ENCODE measurements around the gene ARPC4. TPM values are rescaled to one million over a fixed set of nuclear protein-coding genes. Genes with fewer than 3 reads are reported as not detected.

The ARPC4 gene
- total and polyA plus RNA-seq, 4 experiments from 2014 or later = 164 to 287 (median 201) TPM

DNA sequence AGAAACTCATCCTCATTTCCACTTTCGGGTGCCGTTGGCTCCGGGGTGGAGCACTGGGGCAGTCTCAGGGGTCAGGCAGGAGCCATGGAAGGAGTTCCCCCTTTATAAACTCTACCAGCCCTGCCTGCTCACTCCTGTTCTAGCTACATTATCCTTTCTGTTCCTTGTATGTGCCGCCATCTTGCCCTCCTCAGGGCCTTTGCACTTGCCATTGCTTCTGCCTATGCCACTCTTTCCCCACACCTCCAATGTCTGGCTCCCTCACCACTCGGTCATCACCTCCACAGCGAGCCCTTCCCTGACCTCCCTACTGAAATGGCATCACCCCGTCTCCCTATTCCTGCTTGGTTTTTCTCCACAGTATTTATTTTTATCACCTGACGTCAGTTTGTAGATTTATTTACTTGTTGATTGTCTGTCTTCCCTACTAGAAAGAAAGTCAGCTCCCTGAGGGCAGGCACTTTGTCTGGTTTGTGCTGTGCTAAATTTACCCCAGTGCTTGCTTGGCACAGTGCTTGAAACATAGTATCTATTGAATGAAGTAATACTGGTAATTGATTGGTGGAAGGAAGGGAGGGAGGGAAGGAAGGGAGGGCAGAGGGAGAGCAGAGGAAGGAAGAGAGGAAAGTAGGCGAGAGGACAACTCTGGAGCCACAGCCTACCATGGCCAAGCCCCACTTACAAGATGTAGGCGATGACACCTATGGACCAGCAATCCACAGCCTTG, 31.9 kb upstream of the ARPC4 start:
- Histone ChIP-seq H3K36me3 (ENCODE audit: insufficient read depth, low read length) (peaks cover 18% of the 10 kb centered on the region), H3K4me1 (ENCODE audit: insufficient read depth, low read length) (peaks cover 1% of the 10 kb centered on the region), H3K27ac (ENCODE audit: low read depth, low read length) (no peak overlapping the region), H3K27me3 (ENCODE audit: insufficient read depth, low read length) (no peaks in the 10 kb centered on the region), H3K9me3 (ENCODE audit: control insufficient read depth in 1 of 2, low read length in 2 of 2) (no peaks in the 10 kb centered on the region), H3K4me3 (ENCODE audit: low read length in 2 of 2) (no peak overlapping the region)
- H3K9me3 Mint-ChIP-seq = no peaks in the 10 kb centered on the region
- peaks cover 29 to 31% of the 10 kb centered on the region in 2 donors for H3K36me3 Mint-ChIP-seq
- H3K27ac Mint-ChIP-seq = peak overlapping the region in 2 of 7 donors; percentile 12 to 17
- intact Hi-C loops (cut with micrococcal nuclease) = no loop called here
- CTCF ChIA-PET (ENCODE audit: partially characterized antibody) = no interaction called here
- H3K4me3 Mint-ChIP-seq = no peak overlapping the region
- H3K4me1 Mint-ChIP-seq = peaks cover 0 to 7% (median 1%) of the 10 kb centered on the region in 4 donors
- H3K27me3 Mint-ChIP-seq = no peaks in the 10 kb centered on the region
- POLR2A ChIA-PET (ENCODE audit: partially characterized antibody) = no interaction called here
- no peak for DNase-seq

DNA sequence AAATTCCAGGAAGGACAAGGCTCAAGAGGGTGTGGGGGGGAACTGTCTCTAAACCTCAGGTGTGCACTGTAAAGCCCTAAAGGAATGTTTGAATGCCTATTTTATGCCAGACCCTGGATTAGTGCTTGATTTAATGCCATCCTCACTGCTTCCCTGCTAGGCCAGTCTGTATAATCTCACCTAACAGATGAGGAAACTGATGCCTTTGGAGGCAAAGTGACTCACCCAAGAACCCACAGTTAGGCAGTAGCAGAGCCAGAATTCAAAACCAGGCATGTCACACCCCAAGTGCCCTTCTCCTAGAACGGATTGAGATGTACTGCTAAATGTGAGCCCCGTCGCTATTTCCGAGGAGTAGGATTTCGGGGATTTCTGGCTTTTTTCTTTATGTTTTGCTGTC, 31.0 kb upstream of the ARPC4 start:
- H3K4me3 ChIP-seq (ENCODE audit: low read length in 2 of 2) = no peak overlapping the region
- H3K36me3 Mint-ChIP-seq = peaks cover 21 to 24% of the 10 kb centered on the region in 2 donors
- ChIA-PET POLR2A (ENCODE audit: partially characterized antibody) (no interaction called here), CTCF (ENCODE audit: partially characterized antibody) (no interaction called here)
- no peak overlapping the region for H3K27ac Mint-ChIP-seq
- intact Hi-C loops (cut with micrococcal nuclease) = no loop called here
- DNase-seq = no peak
- no peak overlapping the region for H3K4me3 Mint-ChIP-seq
- no peaks in the 10 kb centered on the region for H3K4me1 ChIP-seq (ENCODE audit: insufficient read depth, low read length)
- H3K4me1 Mint-ChIP-seq = peaks cover 2 to 7% (median 4%) of the 10 kb centered on the region in 4 donors
- no peaks in the 10 kb centered on the region for H3K9me3 Mint-ChIP-seq
- H3K27me3 Mint-ChIP-seq = no peaks in the 10 kb centered on the region
- no peak overlapping the region for H3K27ac ChIP-seq (ENCODE audit: low read depth, low read length)
- no peaks in the 10 kb centered on the region for H3K27me3 ChIP-seq (ENCODE audit: insufficient read depth, low read length)
- no peaks in the 10 kb centered on the region for H3K9me3 ChIP-seq (ENCODE audit: control insufficient read depth in 1 of 2, low read length in 2 of 2)
- H3K36me3 ChIP-seq (ENCODE audit: insufficient read depth, low read length) = peaks cover 9% of the 10 kb centered on the region

DNA sequence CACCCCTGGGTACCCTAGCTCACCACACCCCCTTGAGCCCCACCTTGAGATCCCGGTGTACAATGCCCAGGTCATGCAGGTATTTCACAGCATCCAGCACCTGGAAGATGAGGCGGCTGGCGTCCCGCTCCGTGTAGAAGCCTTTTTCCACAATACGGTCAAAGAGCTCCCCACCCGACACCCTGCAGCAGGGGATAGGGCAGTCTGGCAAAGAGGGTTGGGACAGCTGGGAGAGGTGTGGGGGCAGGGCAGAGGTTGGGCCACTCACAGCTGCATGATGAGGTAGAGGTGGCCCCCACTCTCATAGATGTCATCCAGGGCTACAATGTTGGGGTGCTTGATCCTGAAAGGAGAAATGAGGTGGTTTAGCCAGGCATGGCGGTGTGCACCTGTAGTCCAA, 30.0 kb upstream of the ARPC4 start:
- Histone ChIP-seq H3K27me3 (ENCODE audit: insufficient read depth, low read length) (no peaks in the 10 kb centered on the region), H3K36me3 (ENCODE audit: insufficient read depth, low read length) (peaks cover 5% of the 10 kb centered on the region), H3K4me1 (ENCODE audit: insufficient read depth, low read length) (no peaks in the 10 kb centered on the region), H3K27ac (ENCODE audit: low read depth, low read length) (no peak overlapping the region), H3K9me3 (ENCODE audit: control insufficient read depth in 1 of 2, low read length in 2 of 2) (no peaks in the 10 kb centered on the region), H3K4me3 (ENCODE audit: low read length in 2 of 2) (no peak overlapping the region)
- no peak for DNase-seq
- Mint-ChIP-seq H3K9me3 (no peaks in the 10 kb centered on the region), H3K36me3 (peaks cover 20 to 21% of the 10 kb centered on the region in 2 donors), H3K27ac (no peak overlapping the region), H3K4me1 (peaks cover 4 to 13% (median 9%) of the 10 kb centered on the region in 4 donors), H3K4me3 (no peak overlapping the region), H3K27me3 (no peaks in the 10 kb centered on the region)
- intact Hi-C loops (cut with micrococcal nuclease) = no loop called here
- ChIA-PET POLR2A (ENCODE audit: partially characterized antibody) (no interaction called here), CTCF (ENCODE audit: partially characterized antibody) (no interaction called here)

DNA sequence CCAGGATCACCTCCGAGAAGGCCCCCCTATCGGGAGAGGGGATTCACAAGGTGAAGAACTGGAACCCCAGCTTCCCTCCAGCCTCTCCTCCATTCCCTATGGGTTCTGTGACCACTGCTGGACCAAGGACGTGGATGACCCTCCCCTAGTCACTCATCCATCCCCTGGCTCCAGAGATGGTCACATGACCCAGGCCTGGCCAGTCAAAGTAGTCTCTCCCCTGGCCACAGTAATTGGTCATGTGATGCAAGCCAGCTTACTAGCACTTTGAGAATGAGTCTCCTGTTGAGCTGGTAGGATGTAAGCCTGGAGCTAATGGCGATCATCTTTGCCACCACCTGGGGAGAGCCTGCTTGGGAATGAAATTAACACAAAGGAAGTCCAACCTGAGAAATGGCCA, 27.0 kb upstream of the ARPC4 start:
- Mint-ChIP-seq H3K27ac (peak overlapping the region in 1 of 7 donors; percentile 72), H3K9me3 (no peaks in the 10 kb centered on the region), H3K27me3 (no peaks in the 10 kb centered on the region), H3K4me3 (no peak overlapping the region), H3K36me3 (peaks cover 3 to 5% of the 10 kb centered on the region in 2 donors), H3K4me1 (peaks cover 11 to 36% (median 23%) of the 10 kb centered on the region in 4 donors)
- DNase-seq = no peak
- no peak overlapping the region for H3K4me3 ChIP-seq (ENCODE audit: low read length in 2 of 2)
- H3K9me3 ChIP-seq (ENCODE audit: control insufficient read depth in 1 of 2, low read length in 2 of 2) = no peaks in the 10 kb centered on the region
- no peaks in the 10 kb centered on the region for H3K36me3 ChIP-seq (ENCODE audit: insufficient read depth, low read length)
- ChIA-PET POLR2A (ENCODE audit: partially characterized antibody) (interaction anchor here (0.7 kb wide), 1 partner anchor 39 kb away, joined by 3 read pairs; no protein-coding TSS in a partner anchor), CTCF (ENCODE audit: partially characterized antibody) (no interaction called here)
- no peak overlapping the region for H3K27ac ChIP-seq (ENCODE audit: low read depth, low read length)
- no peaks in the 10 kb centered on the region for H3K27me3 ChIP-seq (ENCODE audit: insufficient read depth, low read length)
- intact Hi-C loops (cut with micrococcal nuclease) = no loop called here
- H3K4me1 ChIP-seq (ENCODE audit: insufficient read depth, low read length) = peaks cover 21% of the 10 kb centered on the region

DNA sequence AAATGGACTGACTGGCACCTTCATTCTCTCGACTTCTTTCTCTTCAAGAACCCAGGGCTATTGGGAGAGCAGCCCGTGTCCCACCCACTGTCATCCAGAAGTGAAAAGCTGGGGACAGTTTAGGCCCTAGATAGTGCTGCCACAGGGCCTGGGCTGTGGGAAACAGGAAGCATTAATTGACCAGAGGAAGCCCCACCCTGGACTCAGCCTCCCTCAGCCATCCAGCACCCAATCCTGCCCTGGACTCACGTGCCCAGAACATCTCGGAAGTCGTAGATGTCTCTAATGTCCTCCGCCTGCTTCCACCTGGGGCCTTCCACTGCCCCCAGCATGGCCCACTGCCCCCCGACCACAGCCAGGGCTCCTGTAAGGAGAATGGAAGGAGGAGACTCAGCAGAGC, 25.5 kb upstream of the ARPC4 start:
- Mint-ChIP-seq H3K4me1 (peaks cover 11 to 36% (median 21%) of the 10 kb centered on the region in 4 donors), H3K9me3 (no peaks in the 10 kb centered on the region), H3K4me3 (peak overlapping the region in 1 of 8 donors; percentile 15), H3K27ac (peak overlapping the region in 3 of 7 donors; percentile 37 to 77 (median 59)), H3K36me3 (peaks cover 0 to 2% of the 10 kb centered on the region in 2 donors), H3K27me3 (no peaks in the 10 kb centered on the region)
- intact Hi-C loops (cut with micrococcal nuclease) = no loop called here
- no peak overlapping the region for H3K4me3 ChIP-seq (ENCODE audit: low read length in 2 of 2)
- peaks cover 21% of the 10 kb centered on the region for H3K4me1 ChIP-seq (ENCODE audit: insufficient read depth, low read length)
- ChIA-PET CTCF (ENCODE audit: partially characterized antibody) (interaction anchor here (1.6 kb wide), 1 partner anchor 13 kb away, joined by 4 read pairs; no protein-coding TSS in a partner anchor), POLR2A (ENCODE audit: partially characterized antibody) (interaction anchor here (1.0 to 3.9 kb wide), 3 partner anchors 13 to 371 kb away, joined by 3 to 20 read pairs (median 5); partner anchors contain the start of gene OGG1)
- no peaks in the 10 kb centered on the region for H3K36me3 ChIP-seq (ENCODE audit: insufficient read depth, low read length)
- no peak for DNase-seq
- no peaks in the 10 kb centered on the region for H3K27me3 ChIP-seq (ENCODE audit: insufficient read depth, low read length)
- no peak overlapping the region for H3K27ac ChIP-seq (ENCODE audit: low read depth, low read length)
- no peaks in the 10 kb centered on the region for H3K9me3 ChIP-seq (ENCODE audit: control insufficient read depth in 1 of 2, low read length in 2 of 2)

DNA sequence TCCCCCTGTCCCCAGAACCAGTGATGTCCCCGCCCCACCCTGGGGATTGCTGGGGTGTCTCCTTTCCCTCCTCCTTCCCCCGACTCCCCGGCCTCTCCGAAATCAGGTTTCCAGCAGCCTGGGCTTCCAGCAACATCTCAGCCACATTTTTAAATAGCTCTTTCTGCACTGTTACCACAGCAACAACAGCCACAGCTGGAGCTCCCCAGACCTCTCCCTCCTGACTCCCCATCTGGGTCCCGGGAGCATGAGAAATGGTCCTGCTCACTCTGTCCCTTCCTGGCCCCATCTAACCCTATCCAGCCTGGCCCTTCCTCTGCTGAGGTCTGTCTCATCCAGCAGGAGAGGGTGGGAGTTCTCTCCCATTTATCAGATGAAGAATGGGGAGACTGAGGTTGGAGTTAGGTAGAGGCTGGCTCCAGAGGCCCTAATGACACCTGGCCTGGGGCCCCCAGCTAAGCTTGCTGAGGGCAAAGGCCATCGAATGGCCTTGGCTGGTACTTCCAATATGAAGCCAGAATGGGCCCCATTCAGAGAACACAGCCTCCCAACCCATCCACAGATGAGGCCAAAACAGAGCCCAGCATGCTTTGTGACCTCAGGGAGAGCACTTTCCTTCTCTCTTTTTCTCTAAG, 24.6 kb upstream of the ARPC4 start:
- no peaks in the 10 kb centered on the region for H3K27me3 ChIP-seq (ENCODE audit: insufficient read depth, low read length)
- CTCF ChIA-PET (ENCODE audit: partially characterized antibody) = interaction anchor here (1.6 kb wide), 1 partner anchor 14 kb away, joined by 4 read pairs; no protein-coding TSS in a partner anchor

DNA sequence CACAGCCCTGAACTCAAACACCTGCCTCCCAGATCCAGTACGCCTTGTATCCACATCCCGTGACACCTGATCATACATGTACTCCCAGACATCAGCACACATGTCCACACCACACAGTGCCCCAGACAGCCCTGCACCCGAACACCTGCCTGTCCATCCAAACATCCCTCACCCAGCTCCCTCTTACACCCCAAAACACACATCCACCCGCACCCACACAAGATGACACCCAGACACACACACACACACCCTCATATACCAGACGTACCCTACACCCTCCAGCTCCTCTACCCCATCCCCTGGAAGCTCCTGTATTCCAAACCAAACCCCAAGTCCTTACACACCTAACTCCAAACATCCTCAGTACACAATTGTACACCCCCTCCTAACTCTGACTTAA, 23.9 kb upstream of the ARPC4 start:
- POLR2A ChIA-PET (ENCODE audit: partially characterized antibody) = interaction anchor here (0.9 to 3.9 kb wide), 5 partner anchors 9 to 119 kb away, joined by 3 to 20 read pairs (median 6); partner anchors contain the start of genes ARPC4, OGG1 and TADA3

More for the DNA sequence above, 24.6 kb upstream of the ARPC4 start:
- Mint-ChIP-seq H3K9me3 (no peaks in the 10 kb centered on the region), H3K4me3 (no peak overlapping the region), H3K27me3 (no peaks in the 10 kb centered on the region), H3K36me3 (peaks cover 0 to 2% of the 10 kb centered on the region in 2 donors), H3K27ac (peak overlapping the region in 3 of 7 donors; percentile 14 to 66 (median 37)), H3K4me1 (peaks cover 11 to 36% (median 21%) of the 10 kb centered on the region in 4 donors)
- POLR2A ChIA-PET (ENCODE audit: partially characterized antibody) = interaction anchor here (1.7 to 3.9 kb wide), 2 partner anchors 14 to 18 kb away, joined by 5 to 20 read pairs; partner anchors contain the start of gene OGG1
- H3K27ac ChIP-seq (ENCODE audit: low read depth, low read length) = no peak overlapping the region
- H3K4me3 ChIP-seq (ENCODE audit: low read length in 2 of 2) = no peak overlapping the region
- no peak for DNase-seq
- H3K4me1 ChIP-seq (ENCODE audit: insufficient read depth, low read length) = peaks cover 21% of the 10 kb centered on the region
- H3K36me3 ChIP-seq (ENCODE audit: insufficient read depth, low read length) = no peaks in the 10 kb centered on the region
- no peaks in the 10 kb centered on the region for H3K9me3 ChIP-seq (ENCODE audit: control insufficient read depth in 1 of 2, low read length in 2 of 2)
- intact Hi-C loops (cut with micrococcal nuclease) = no loop called here

More for the DNA sequence above, 23.9 kb upstream of the ARPC4 start:
- no peaks in the 10 kb centered on the region for H3K27me3 ChIP-seq (ENCODE audit: insufficient read depth, low read length)
- H3K9me3 ChIP-seq (ENCODE audit: control insufficient read depth in 1 of 2, low read length in 2 of 2) = no peaks in the 10 kb centered on the region
- Mint-ChIP-seq H3K4me3 (peak overlapping the region; percentile 57 to 77 (median 76)), H3K27me3 (no peaks in the 10 kb centered on the region), H3K4me1 (peaks cover 12 to 36% (median 21%) of the 10 kb centered on the region in 4 donors), H3K36me3 (peaks cover 0 to 2% of the 10 kb centered on the region in 2 donors), H3K27ac (peak overlapping the region in 5 of 7 donors; percentile 66 to 91 (median 76)), H3K9me3 (no peaks in the 10 kb centered on the region)
- intact Hi-C loops (cut with micrococcal nuclease) = no loop called here
- H3K27ac ChIP-seq (ENCODE audit: low read depth, low read length) = no peak overlapping the region
- CTCF ChIA-PET (ENCODE audit: partially characterized antibody) = no interaction called here
- H3K36me3 ChIP-seq (ENCODE audit: insufficient read depth, low read length) = no peaks in the 10 kb centered on the region
- H3K4me1 ChIP-seq (ENCODE audit: insufficient read depth, low read length) = peaks cover 21% of the 10 kb centered on the region
- DNase-seq = no peak
- peak overlapping the region in 1 of 2 donors; percentile 45 for H3K4me3 ChIP-seq (ENCODE audit: low read length in 2 of 2)

Data from CD4-positive, alpha-beta memory T cell (primary cell).